Measurements from ENCODE around the gene SLC20A1. TPM values are rescaled to one million over a fixed set of nuclear protein-coding genes. Genes with fewer than 3 reads are reported as not detected.

The SLC20A1 gene
- total RNA-seq, 1 donor from 2014 or later = 34.9 TPM

GRCh38 chr2:112625474-112626114 lies 20.1 kb upstream of the SLC20A1 start:
- no peak for DNase-seq

GRCh38 chr2:112626604-112627059 lies 19.1 kb upstream of the SLC20A1 start:
- DNase-seq = no peak

- DNase-seq = peak; percentile 46
These were observed 18.4 kb upstream of the SLC20A1 start for GRCh38 chr2:112627060-112628040.

GRCh38 chr2:112629224-112629623 lies 16.5 kb upstream of the SLC20A1 start:
- DNase-seq = no peak

- no peak for DNase-seq
These were observed 15.9 kb upstream of the SLC20A1 start for GRCh38 chr2:112629823-112630222.

GRCh38 chr2:112630268-112630667 lies 15.5 kb upstream of the SLC20A1 start:
- DNase-seq = no peak

GRCh38 chr2:112633708-112634107 lies 12.0 kb upstream of the SLC20A1 start:
- no peak for DNase-seq

- DNase-seq = no peak
These were observed 11.4 kb upstream of the SLC20A1 start for GRCh38 chr2:112634153-112634873.

GRCh38 chr2:112634874-112635157 lies 10.9 kb upstream of the SLC20A1 start:
- DNase-seq = no peak

GRCh38 chr2:112636605-112637288 lies 9.0 kb upstream of the SLC20A1 start:
- no peak for DNase-seq

- no peak for DNase-seq
These were observed 8.5 kb upstream of the SLC20A1 start for GRCh38 chr2:112637289-112637660.

GRCh38 chr2:112639936-112640335 lies 5.8 kb upstream of the SLC20A1 start:
- DNase-seq = no peak

- no peak for DNase-seq
These were observed 5.3 kb upstream of the SLC20A1 start for GRCh38 chr2:112640467-112640799.

- DNase-seq = no peak
These were observed 4.7 kb upstream of the SLC20A1 start for GRCh38 chr2:112640800-112641675.

GRCh38 chr2:112641701-112642100 lies 4.0 kb upstream of the SLC20A1 start:
- no peak for DNase-seq

- DNase-seq = no peak
These were observed 3.2 kb upstream of the SLC20A1 start for GRCh38 chr2:112642561-112642960.

- DNase-seq = no peak
These were observed 2.8 kb upstream of the SLC20A1 start for GRCh38 chr2:112642966-112643365.

GRCh38 chr2:112643488-112643887 lies 2.3 kb upstream of the SLC20A1 start:
- no peak for DNase-seq

- no peak for DNase-seq
These were observed 1.4 kb upstream of the SLC20A1 start for GRCh38 chr2:112644155-112644932.

- no peak for DNase-seq
These were observed 818 bp upstream of the SLC20A1 start for GRCh38 chr2:112644933-112645309.

All from skin of body (tissue), 2 donors.